SKM-1 treated with dmso at 0.1 percent for 144 hours (cell line): ENCODE data around the gene NR2C1.
"Not testable (repeated sequence)": the region's sequence is repeated elsewhere in the genome, so short reads cannot be mapped to it uniquely, and the experiment has no call there.

Experiments
- DNase-seq: peaks from one replicate; lab custom pipeline; 2025; ENCODE audit not compliant: unreplicated experiment; lab: John Stamatoyannopoulos, UW

The NR2C1 gene

DNA sequence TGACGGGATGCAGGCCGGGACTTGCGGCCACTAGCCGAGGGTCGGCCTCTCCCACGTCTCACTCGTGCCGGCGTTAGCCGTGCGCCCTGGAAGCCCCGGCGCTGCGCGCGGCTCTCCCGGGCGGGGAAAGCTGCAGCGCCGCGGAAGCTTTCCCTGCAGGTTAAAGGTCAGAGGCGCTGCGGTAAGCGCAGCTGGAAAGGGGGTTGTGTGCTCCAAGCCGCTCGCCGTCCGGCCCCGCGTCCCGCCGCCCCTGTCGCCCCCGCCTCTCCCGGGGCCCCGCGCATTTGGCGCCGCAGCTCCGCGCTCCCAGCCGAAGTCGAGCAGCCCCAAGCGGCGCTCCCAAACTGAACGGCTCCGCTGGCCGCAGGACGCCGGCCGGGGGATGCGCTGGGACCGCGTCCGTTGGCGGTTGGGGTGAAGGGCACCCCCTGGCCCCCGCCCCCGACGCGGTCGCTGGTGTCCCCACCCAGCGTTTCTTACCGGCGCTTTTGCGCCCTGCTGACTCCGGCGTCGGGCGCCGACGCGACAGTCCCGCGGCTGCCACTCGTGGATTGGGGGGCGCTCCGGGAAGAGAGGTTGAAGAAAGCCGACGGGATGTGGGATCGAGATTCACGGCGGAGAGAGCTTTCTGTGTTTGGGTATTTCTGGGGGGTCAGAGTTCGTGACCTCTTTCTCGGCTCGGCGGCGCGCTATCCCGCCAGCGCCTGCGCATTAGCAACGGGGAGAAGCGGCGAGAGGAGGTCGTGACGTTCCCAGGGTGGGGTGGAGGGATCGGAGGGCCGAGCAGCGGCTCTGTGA is at the start of gene NR2C1:
Gene NR2C1, minus strand, starts transcription at position 719 of the 798 bp plus-strand sequence. CDS start 6,234 bp downstream, outside the sequence.
- peak; percentile 71 for DNase-seq

- no peak for DNase-seq
Measured at GRCh38 chr12:95118788-95119179, 45.4 kb upstream of the NR2C1 start.

DNA sequence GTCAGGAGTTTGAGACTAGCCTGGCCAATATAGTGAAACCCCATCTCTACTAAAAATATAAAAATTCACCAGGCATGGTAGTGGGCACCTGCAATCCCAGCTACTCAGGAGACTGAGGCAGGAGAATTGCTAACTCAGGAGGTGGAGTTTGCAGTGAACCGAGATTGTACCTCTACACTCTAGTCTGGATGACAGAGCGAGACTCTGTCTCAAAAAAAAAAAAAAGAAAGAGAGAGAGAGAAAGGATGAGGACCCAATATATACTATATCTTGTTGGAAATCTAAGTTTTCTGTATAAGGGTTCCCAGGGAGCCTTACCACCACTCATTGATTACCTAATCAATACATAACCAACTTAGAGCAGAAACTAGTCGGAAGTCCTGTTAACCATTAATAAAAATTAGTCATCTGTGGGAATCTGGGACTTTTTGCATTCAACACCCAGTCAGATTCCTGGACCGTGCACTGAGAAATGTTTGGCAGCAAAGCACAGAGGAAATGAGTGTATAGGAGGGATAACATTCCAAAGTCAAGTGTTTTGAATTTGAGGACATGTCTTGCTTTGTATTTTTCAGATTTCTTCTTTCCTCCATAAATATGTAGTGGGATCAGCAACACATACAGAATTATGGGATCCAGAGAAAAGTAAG is 44.8 kb upstream of the NR2C1 start:
- no peak for DNase-seq

DNA sequence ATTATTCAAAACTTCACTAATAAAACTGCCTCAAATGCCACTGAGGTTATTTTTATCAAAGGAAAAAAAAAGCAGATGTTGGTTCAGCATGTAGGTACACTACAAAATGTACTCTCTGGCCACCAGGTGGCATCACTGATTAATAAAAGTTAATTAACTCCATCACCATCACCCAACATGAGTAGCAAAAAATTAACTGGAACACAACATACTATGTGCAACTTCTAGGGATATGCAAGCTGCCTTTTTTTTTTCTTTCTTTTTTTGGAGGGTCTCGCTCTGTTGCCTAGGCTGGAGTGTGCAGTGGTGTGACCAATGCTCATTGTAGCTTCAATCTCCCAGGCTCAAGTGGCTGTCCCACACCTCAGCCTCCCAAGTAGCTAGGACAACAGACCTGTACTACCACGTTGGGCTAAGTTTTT is 43.8 kb upstream of the NR2C1 start:
- DNase-seq: peak; percentile 33

DNA sequence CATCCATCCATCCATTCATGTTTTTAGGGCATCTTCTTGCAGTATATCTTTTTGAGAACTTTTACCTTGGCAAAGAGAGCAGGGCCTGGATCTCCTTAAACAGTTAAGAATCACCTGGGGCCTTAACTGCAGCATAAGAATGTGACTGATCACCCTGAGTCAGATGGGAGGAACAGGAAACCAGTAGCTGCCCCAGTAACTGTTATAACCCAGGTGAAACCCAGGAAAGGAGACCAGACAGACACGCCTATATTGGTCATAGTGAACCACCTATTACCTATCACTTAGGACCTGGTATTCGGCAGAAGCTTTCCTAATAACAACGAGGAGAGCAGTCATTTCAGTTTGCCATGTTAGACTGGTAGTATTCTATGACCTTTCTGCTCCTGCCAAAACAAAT is 43.4 kb upstream of the NR2C1 start:
- DNase-seq: no peak

GRCh38 chr12:95116341-95116740 is 42.9 kb upstream of the NR2C1 start:
- no peak for DNase-seq

DNA sequence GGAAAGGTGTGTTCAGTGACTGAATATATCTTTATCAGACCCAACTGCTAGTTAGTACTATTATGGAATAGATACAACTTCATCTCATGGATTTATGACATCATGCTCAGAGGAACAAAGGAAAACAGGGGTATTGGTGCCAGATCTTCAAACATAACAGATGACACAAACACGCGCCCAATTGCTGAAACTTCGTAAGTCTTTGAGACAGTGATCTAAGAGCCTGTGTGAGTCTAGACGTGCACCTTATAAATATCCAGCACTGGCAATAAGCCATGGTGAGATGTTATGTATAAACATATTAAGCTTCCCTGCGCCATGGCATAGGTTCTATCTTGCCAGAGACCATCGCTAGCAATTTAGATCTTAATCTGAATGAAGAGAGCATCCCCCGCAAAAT is 42.2 kb upstream of the NR2C1 start:
- no peak for DNase-seq

GRCh38 chr12:95114766-95115405 is 41.5 kb upstream of the NR2C1 start:
- no peak for DNase-seq

GRCh38 chr12:95107362-95107761 is 33.9 kb upstream of the NR2C1 start:
- no peak for DNase-seq

GRCh38 chr12:95105540-95105939 is 32.1 kb upstream of the NR2C1 start:
- DNase-seq: no peak

- no peak for DNase-seq
Measured at GRCh38 chr12:95104919-95105452, 31.6 kb upstream of the NR2C1 start.

DNA sequence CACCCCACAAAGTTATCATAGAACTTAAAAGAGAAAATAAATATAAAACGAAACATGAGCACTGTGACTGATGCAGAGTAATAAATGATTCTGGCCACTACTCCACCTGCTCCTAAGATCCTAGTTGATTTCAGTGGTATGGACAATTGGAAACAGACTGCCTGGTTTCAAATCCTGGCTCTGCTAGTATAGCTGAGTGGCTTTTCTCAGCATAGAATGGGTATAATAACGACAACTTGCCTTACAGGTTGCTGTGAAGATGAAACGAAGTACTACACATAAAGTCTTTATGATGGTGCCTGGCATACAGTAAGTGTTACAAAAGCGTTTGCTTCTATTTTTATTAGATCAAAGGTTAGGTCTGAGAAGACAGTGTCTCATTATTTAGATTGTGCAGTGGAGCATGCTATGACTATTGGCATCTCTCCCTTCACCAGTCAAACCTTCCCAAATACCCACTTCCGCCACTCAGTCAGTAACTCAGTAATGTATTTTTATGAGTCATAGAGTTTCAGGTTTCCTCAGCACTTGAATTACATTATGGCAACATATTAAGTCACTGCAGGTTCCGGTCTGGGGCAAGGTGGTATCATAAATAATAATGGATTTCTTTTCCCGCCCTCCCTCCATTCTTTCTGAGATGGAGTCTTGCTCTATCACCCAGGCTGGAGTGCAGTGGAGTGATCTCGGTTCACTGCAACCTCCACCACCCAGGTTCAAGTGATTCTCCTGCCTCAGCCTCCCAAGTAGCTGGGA is 29.7 kb upstream of the NR2C1 start:
- no peak for DNase-seq

- not testable (repeated sequence) for DNase-seq
Measured at GRCh38 chr12:95101957-95102356, 28.5 kb upstream of the NR2C1 start.

- DNase-seq: no peak
Measured at GRCh38 chr12:95100264-95101190, 27.1 kb upstream of the NR2C1 start.

DNA sequence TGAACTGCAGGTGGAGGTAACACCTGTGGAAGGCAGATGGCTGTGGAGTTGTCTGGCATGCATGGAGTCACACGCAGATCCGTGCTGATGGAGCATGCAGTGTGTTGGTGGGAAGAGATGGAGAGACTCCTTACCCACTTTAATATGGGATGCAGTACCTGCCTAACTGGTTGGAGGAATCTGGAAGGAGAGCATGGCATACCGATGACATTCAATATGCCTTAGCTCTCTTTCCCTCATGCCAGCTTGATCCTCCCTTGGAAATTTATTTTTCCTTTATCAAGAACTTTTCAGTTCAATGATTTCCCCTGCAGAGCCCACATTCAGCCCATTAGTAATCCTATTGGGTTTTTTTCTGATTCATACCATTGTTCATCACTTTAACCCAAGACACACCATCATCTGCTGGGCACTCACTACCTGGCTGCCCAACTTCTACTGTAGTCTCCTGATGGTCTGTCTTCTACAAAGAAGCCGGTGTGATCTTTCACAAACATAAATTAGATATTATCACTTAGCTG is 25.9 kb upstream of the NR2C1 start:
- no peak for DNase-seq

DNA sequence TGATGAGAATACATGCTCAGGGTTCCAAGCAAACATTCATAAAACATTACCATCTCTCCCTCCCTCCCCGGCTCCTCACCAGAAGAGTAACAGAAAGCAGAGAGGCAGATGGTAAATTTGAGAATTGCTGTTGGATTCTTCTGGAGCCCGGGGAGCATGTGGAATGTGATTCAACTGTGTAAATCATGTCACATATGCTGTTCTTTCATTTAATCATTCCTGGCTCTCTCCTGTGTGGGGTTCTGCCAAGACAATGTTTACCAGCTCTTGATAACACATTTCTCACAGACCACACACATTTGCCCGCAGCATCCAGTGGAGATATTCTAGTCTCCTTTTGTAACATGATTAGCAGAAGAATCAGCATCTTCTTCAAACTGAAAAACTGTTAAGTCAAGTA is 23.4 kb upstream of the NR2C1 start:
- no peak for DNase-seq

DNA sequence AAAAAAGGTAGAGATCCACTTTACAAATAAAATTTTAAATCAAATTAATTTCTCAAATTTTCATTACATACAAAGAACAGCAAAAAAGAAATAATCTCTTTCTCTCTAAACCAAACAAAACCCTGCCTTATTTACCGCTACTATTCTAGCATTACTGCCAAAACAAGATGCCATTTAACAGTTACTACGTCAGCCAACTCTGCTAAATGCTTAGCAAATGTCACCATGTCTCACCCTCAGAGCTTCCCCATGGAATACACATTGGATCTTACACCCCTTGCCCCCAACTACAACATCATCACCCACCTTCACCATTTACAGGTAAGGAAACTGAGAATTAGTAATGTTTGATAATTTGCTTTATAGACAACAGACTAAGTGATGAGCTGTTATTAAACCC is 23.0 kb upstream of the NR2C1 start:
- DNase-seq: no peak

DNA sequence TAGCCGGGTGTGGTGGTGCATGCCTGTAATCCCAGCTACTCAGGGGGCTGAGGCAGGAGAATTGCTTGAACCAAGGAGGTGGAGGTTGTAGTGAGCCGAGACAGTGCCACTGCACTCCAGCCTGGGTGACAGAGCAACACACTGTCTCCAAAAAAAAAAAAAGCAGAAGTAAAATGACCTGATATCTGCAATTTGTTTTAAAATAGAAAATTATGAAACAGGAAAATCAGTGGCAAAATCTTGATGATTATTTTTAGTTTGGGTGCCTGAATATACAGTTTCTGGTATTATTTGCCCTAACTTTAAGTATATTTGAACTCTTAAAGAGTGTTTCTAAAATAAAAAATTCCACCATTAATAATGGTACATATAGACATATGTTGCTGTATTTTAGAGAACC is 22.4 kb upstream of the NR2C1 start:
- not testable (repeated sequence) for DNase-seq

DNA sequence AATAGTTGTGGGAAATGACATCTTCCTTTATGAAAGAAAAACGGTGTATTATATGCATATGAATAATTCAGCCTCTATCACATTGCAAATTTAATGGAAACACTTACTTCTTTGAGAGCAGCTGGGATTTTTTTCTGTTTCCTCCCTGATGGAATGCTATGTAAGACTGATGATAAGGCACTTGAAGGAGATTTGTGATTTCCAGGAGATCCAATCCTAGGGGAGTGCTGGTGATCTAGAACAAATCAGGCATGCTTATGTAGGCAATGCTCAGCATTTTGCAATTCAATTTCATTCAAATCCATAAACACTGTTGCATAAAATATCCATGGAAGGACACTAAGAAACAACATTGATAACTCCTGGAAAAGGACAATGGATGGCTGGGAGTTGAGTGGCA is 16.0 kb upstream of the NR2C1 start:
- DNase-seq: no peak

GRCh38 chr12:95088379-95088778 is 15.0 kb upstream of the NR2C1 start:
- no peak for DNase-seq
